Activated CD8-positive, alpha-beta T cell treated with anti-CD3 and anti-CD28 coated beads for 36 hours (primary cell): ENCODE measurements around the gene PHF2. TPM values are rescaled to one million over a fixed set of nuclear protein-coding genes. Genes with fewer than 3 reads are reported as not detected.

Experiments used
- ATAC-seq: fragments of 200-7000 bp; cut with Tn5 transposase; one replicate; pipeline ENCODE4 v1.10.0; 2021; ENCODE audit warnings: mild to moderate bottlenecking, moderate library complexity
- CTCF ChIA-PET: fragments of 350-600 bp; sonication (Branson Sonifier 250); formaldehyde crosslinking; loops from one replicate; lab custom pipeline; 2021; ENCODE audit warnings: antibody characterized with exemption; lab: Charles Lee
- POLR2A ChIA-PET: fragments of 350-600 bp; sonication (Branson Sonifier 250); formaldehyde crosslinking; loops from one replicate; lab custom pipeline; 2021; ENCODE audit warnings: antibody characterized with exemption; lab: Charles Lee
- DNase-seq: peaks from one replicate; pipeline ENCODE4 v3.0.0-alpha.2; 2020
- H3K27ac Mint-ChIP-seq: one replicate; pipeline ENCODE4 v1.8.0; 2021; ENCODE audit warnings: mild to moderate bottlenecking, mixed read lengths
- H3K27me3 Mint-ChIP-seq: one replicate; pipeline ENCODE4 v1.8.0; 2021; ENCODE audit warnings: mixed read lengths
- H3K36me3 Mint-ChIP-seq: one replicate; pipeline ENCODE4 v1.8.0; 2021; ENCODE audit warnings: low read depth, mixed read lengths
- H3K4me1 Mint-ChIP-seq: one replicate; pipeline ENCODE4 v1.8.0; 2021; ENCODE audit warnings: low read depth, mixed read lengths
- H3K4me3 Mint-ChIP-seq: one replicate; pipeline ENCODE4 v1.8.0; 2021; ENCODE audit warnings: mild to moderate bottlenecking, moderate library complexity, mixed read lengths
- H3K9me3 Mint-ChIP-seq: one replicate; pipeline ENCODE4 v1.8.0; 2021; ENCODE audit warnings: mixed read lengths
- intact Hi-C: fragments of 100-400 bp; cut with micrococcal nuclease; formaldehyde crosslinking; loops from one replicate; pipeline ENCODE4 v1.10.0; 2022
- total RNA-seq, 2 experiments: library from RNA; stranded (reverse); gene quantifications; one replicate each; pipeline ENCODE4 v1.2.3, GENCODE V29; 2021
- TF ChIP-seq, protein P1 (sequence below): fragments of 200-600 bp; IDR thresholded peaks from one replicate; pipeline ENCODE4 v1.8.0; 2022; ENCODE audit warnings: antibody characterized with exemption, mild to moderate bottlenecking

The PHF2 gene
- total RNA-seq, 2 experiments from 2014 or later: 12.9 to 13.1 TPM

DNA sequence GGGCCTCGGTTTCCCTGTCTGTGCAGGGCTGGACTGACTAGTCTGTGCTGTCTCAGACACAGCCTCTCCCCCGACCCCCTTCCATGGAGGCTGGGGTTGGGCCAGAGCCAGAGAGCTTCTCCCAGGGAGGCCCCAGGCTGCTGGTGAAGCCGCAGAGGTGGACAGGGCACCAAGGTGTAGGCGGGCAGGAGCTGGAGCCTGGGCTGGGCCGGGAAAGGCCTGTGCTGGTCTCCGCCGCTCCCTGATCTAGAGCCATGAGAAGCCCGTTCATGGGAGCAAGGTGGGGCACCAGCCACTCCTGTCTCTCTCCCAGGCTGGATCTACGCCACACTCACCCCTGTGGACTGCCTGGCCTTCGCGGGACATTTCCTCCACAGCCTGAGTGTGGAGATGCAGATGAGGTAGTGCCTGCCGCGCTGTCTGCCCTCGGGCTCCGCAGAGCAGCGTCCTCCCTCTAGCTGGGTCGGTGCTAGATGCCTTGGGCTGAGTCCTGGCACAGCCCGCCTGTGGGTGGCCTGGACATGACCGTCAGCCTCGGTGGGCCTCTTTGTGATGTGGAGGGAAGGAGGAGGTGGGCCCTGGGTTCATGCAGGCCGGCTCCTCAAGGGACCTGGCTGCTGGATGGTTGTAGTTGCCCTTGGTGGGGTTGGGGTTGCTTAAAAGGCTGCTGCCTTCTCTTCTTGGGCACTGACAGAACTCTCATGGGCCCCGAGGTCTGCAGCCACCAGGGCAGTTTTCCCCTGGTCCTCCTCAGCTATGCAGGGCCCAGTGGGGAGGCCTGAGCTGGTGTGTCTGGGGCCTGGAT is 79.4 kb downstream of the PHF2 start:
- no peak overlapping the region for H3K4me3 Mint-ChIP-seq
- DNase-seq (no peak), ATAC-seq (no peak)
- no peak overlapping the region for H3K27ac Mint-ChIP-seq
- CTCF ChIA-PET: no interaction called here
- no peaks in the 10 kb centered on the region for H3K4me1 Mint-ChIP-seq
- intact Hi-C loops: no loop called here
- POLR2A ChIA-PET: no interaction called here
- H3K9me3 Mint-ChIP-seq: no peaks in the 10 kb centered on the region
- H3K36me3 Mint-ChIP-seq: peaks cover 11% of the 10 kb centered on the region
- H3K27me3 Mint-ChIP-seq: no peaks in the 10 kb centered on the region
- TF ChIP-seq, protein P1, sequence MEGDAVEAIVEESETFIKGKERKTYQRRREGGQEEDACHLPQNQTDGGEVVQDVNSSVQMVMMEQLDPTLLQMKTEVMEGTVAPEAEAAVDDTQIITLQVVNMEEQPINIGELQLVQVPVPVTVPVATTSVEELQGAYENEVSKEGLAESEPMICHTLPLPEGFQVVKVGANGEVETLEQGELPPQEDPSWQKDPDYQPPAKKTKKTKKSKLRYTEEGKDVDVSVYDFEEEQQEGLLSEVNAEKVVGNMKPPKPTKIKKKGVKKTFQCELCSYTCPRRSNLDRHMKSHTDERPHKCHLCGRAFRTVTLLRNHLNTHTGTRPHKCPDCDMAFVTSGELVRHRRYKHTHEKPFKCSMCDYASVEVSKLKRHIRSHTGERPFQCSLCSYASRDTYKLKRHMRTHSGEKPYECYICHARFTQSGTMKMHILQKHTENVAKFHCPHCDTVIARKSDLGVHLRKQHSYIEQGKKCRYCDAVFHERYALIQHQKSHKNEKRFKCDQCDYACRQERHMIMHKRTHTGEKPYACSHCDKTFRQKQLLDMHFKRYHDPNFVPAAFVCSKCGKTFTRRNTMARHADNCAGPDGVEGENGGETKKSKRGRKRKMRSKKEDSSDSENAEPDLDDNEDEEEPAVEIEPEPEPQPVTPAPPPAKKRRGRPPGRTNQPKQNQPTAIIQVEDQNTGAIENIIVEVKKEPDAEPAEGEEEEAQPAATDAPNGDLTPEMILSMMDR: no peak

GRCh38 chr9:93656426-93657239 is 80.2 kb downstream of the PHF2 start:
- H3K27ac Mint-ChIP-seq: no peak overlapping the region
- H3K36me3 Mint-ChIP-seq: peaks cover 11% of the 10 kb centered on the region
- no peaks in the 10 kb centered on the region for H3K4me1 Mint-ChIP-seq
- DNase-seq: no peak
- TF ChIP-seq, protein P1: no peak
- ChIA-PET CTCF (interaction anchor here (1.3 kb wide), 1 partner anchor 26 kb away, joined by 3 read pairs; no protein-coding TSS in a partner anchor), POLR2A (no interaction called here)
- intact Hi-C loops: no loop called here
- no peak overlapping the region for H3K4me3 Mint-ChIP-seq
- H3K27me3 Mint-ChIP-seq: no peaks in the 10 kb centered on the region
- no peaks in the 10 kb centered on the region for H3K9me3 Mint-ChIP-seq
- no peak for ATAC-seq

DNA sequence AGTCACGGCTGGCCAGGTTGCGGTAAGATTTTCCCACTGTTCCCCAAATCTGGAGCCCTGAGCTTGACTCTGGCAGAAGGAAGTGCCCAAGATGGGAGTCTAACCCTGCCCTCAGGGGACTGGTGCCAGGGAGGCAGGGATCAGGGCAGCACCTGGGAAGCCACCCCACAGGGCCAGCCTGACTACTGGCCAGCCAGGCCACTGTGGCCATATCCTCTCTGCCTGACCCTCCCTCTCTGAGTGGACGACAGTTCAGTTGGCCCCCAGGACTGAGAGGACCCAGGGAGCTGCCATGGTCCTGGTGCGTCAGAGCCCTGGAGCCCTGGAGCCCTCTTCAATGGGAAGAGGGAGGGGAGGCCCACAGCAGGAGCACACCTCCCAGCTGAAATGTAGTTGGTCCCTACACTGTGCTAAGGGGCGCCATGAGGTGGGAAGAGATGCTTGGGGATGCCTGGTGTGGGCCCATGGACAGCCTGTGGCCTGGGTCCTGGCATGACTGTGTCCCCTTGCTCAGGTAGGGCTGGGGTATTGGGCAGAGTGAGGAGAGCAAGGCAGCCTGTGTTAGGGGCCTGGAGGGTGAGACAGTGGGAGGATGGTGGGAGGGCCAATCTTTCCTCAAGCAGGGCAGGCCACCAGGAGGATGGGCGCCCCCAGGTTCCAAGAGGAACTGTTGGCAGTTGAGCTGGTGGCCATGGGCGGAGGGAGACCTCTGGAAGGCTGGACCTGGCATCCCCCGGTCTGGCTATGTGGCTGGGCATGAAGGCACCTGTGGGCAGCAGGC is 81.1 kb downstream of the PHF2 start:
- no peak overlapping the region for H3K27ac Mint-ChIP-seq
- H3K36me3 Mint-ChIP-seq: peaks cover 11% of the 10 kb centered on the region

DNA sequence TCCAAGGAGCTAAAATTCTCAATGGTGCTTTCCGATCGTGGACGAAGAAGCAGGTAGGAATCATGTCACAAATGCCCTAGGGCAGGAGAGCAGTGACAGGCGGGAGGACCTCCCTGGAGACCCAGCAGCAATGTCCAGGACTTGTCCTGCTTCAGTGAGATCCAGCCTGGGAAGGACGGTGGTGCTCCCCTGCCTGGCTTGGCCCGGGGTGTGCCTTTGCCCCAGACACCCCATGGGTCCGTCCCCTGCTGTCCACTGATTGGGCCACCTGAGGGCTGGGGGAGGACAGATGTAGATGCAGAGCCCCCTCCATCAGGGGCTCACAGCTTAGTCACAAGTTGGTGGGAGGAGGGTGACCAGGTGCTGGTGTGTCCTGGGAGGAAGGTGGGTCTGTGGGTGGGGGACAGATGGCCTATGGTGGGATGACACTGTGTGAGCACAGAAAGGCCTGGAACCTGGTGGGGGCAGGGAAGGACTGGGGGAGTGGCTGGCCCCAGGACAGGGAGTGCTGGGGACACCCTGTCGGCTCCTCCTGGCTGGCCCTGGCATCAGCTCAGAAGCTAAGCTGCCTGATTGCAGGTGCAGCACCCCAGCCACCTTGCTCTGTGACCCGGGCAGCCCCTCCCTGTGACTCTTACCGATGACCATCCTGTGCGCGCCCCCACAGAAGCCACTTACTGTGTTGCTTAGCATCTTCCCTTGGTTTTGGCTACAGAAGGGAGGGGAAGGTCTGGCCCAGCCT is 82.0 kb downstream of the PHF2 start:
- ChIA-PET CTCF (interaction anchor here (1.3 kb wide), 1 partner anchor 24 kb away, joined by 3 read pairs; no protein-coding TSS in a partner anchor), POLR2A (no interaction called here)
- no peak overlapping the region for H3K4me3 Mint-ChIP-seq
- H3K4me1 Mint-ChIP-seq: no peaks in the 10 kb centered on the region
- intact Hi-C loops: no loop called here
- TF ChIP-seq, protein P1: no peak
- ATAC-seq (no peak), DNase-seq (no peak)
- no peak overlapping the region for H3K27ac Mint-ChIP-seq
- H3K36me3 Mint-ChIP-seq: peaks cover 10% of the 10 kb centered on the region
- no peaks in the 10 kb centered on the region for H3K27me3 Mint-ChIP-seq
- no peaks in the 10 kb centered on the region for H3K9me3 Mint-ChIP-seq

More for the DNA sequence above, 81.1 kb downstream of the PHF2 start:
- TF ChIP-seq, protein P1: no peak
- POLR2A ChIA-PET: no interaction called here
- intact Hi-C loops: no loop called here
- Mint-ChIP-seq H3K4me1 (no peaks in the 10 kb centered on the region), H3K4me3 (no peak overlapping the region), H3K27me3 (no peaks in the 10 kb centered on the region), H3K9me3 (no peaks in the 10 kb centered on the region)
- CTCF ChIA-PET: interaction anchor here (1.3 kb wide), 1 partner anchor 25 kb away, joined by 3 read pairs; no protein-coding TSS in a partner anchor
- no peak for ATAC-seq
- no peak for DNase-seq
